DMS 273 (cell line): ENCODE measurements around the gene ADPRS.

Experiments
- DNase-seq: peaks from one replicate; lab custom pipeline; 2025; ENCODE audit not compliant: unreplicated experiment; lab: John Stamatoyannopoulos, UW

The ADPRS gene

GRCh38 chr1:36087233-36088123 is 1.2 kb upstream of the ADPRS start:
- no peak for DNase-seq

GRCh38 chr1:36088265-36088576 is 471 bp upstream of the ADPRS start:
- no peak for DNase-seq

- peak; percentile 45 for DNase-seq
Measured at GRCh38 chr1:36089393-36090121, 865 bp downstream of the ADPRS start.

- no peak for DNase-seq
Measured at GRCh38 chr1:36091141-36091540, 2.4 kb downstream of the ADPRS start.

- no peak for DNase-seq
Measured at GRCh38 chr1:36091698-36092097, 3.0 kb downstream of the ADPRS start.

GRCh38 chr1:36092166-36092797 is 3.6 kb downstream of the ADPRS start:
- no peak for DNase-seq

- DNase-seq = no peak
Measured at GRCh38 chr1:36092798-36093185, 4.1 kb downstream of the ADPRS start.

GRCh38 chr1:36093226-36093625 is 4.5 kb downstream of the ADPRS start:
- peak; percentile 26 for DNase-seq

GRCh38 chr1:36093929-36094328 is 5.2 kb downstream of the ADPRS start:
- DNase-seq = peak; percentile 34

- DNase-seq = peak; percentile 29
Measured at GRCh38 chr1:36094621-36095061, 5.9 kb downstream of the ADPRS start.

- no peak for DNase-seq
Measured at GRCh38 chr1:36095760-36096405, 7.2 kb downstream of the ADPRS start.

GRCh38 chr1:36096500-36097432 is 8.1 kb downstream of the ADPRS start:
- DNase-seq = peak; percentile 89

- DNase-seq = no peak
Measured at GRCh38 chr1:36097693-36098585, 9.2 kb downstream of the ADPRS start.

- no peak for DNase-seq
Measured at GRCh38 chr1:36098650-36099365, 10.1 kb downstream of the ADPRS start.

- peak; percentile 93 for DNase-seq
Measured at GRCh38 chr1:36099681-36100341, 11.1 kb downstream of the ADPRS start.

GRCh38 chr1:36100376-36100775 is 11.7 kb downstream of the ADPRS start:
- no peak for DNase-seq

GRCh38 chr1:36101546-36101945 is 12.9 kb downstream of the ADPRS start:
- no peak for DNase-seq

- no peak for DNase-seq
Measured at GRCh38 chr1:36106269-36106668, 17.6 kb downstream of the ADPRS start.
